OCI-LY3 (cell line): ENCODE measurements around the gene ARHGEF16.

Experiments used
- H2AFZ ChIP-seq: fragments of 200-600, 300-600 bp; shearing (Covaris generic); 2 replicates; pipeline ENCODE4 v1.6.0; 2014; ENCODE audit warnings: antibody characterized with exemption, low read depth, low read length
- H3K27ac ChIP-seq: fragments of 200-600, 300-600 bp; sonication (generic); 2 replicates; pipeline ENCODE4 v1.5.1; 2014; ENCODE audit warnings: mild to moderate bottlenecking, low read length, moderate library complexity, mixed read lengths
- H3K27me3 ChIP-seq: fragments of 200-600, 300-600 bp; sonication (generic); 2 replicates; pipeline ENCODE4 v1.6.1; 2014; ENCODE audit warnings: low read depth, low read length, mixed read lengths
- H3K36me3 ChIP-seq: fragments of 200-600, 300-600 bp; sonication (generic); replicated peaks from 2 replicates; pipeline ENCODE3; 2014; ENCODE audit warnings: low read depth, low read length, mixed read lengths
- H3K4me1 ChIP-seq: fragments of 300-600, 200-600 bp; sonication (generic); 2 replicates; pipeline ENCODE4 v1.6.1; 2014; ENCODE audit warnings: low read length, mixed read lengths
- H3K4me2 ChIP-seq: fragments of 200-600, 300-600 bp; sonication (generic); 2 replicates; pipeline ENCODE4 v1.6.1; 2014; ENCODE audit warnings: low read length, mixed read lengths
- H3K4me3 ChIP-seq: fragments of 300-600, 200-600 bp; sonication (generic); 2 replicates; pipeline ENCODE4 v1.5.1; 2014; ENCODE audit warnings: antibody characterized with exemption, mild to moderate bottlenecking, low read length, moderate library complexity
- H3K79me2 ChIP-seq: fragments of 300-600, 200-600 bp; shearing (Covaris generic); 2 replicates; pipeline ENCODE4 v1.6.1; 2014; ENCODE audit warnings: mild to moderate bottlenecking, low read length, mixed read lengths
- H3K9ac ChIP-seq: fragments of 300-600, 200-600 bp; shearing (Covaris generic); 2 replicates; pipeline ENCODE4 v1.6.0; 2014; ENCODE audit warnings: mild to moderate bottlenecking, low read length, moderate library complexity
- H3K9me3 ChIP-seq: fragments of 200-600, 300-600 bp; shearing (Covaris generic); 2 replicates; pipeline ENCODE4 v1.6.1; 2014; ENCODE audit warnings: low read length, mixed read lengths; ENCODE audit not compliant: insufficient read depth
- H4K20me1 ChIP-seq: fragments of 200-600, 300-600 bp; sonication (generic); 2 replicates; pipeline ENCODE4 v1.6.1; 2016; ENCODE audit warnings: low read length, mixed read lengths; ENCODE audit not compliant: insufficient read depth
- EZH2phosphoT487 ChIP-seq: fragments of 200-600 bp; shearing (Covaris generic); IDR thresholded peaks from 2 replicates; pipeline ENCODE4 v1.6.1; 2018; ENCODE audit warnings: antibody characterized with exemption, mixed run types, low read depth
- TF ChIP-seq, protein P1 (sequence below): fragments of 200-600, 300-600 bp; sonication (generic); IDR thresholded peaks from 2 replicates; pipeline ENCODE4 v1.5.1; 2014; ENCODE audit warnings: antibody characterized with exemption, low read length, low read depth

Gene ARHGEF16

DNA sequence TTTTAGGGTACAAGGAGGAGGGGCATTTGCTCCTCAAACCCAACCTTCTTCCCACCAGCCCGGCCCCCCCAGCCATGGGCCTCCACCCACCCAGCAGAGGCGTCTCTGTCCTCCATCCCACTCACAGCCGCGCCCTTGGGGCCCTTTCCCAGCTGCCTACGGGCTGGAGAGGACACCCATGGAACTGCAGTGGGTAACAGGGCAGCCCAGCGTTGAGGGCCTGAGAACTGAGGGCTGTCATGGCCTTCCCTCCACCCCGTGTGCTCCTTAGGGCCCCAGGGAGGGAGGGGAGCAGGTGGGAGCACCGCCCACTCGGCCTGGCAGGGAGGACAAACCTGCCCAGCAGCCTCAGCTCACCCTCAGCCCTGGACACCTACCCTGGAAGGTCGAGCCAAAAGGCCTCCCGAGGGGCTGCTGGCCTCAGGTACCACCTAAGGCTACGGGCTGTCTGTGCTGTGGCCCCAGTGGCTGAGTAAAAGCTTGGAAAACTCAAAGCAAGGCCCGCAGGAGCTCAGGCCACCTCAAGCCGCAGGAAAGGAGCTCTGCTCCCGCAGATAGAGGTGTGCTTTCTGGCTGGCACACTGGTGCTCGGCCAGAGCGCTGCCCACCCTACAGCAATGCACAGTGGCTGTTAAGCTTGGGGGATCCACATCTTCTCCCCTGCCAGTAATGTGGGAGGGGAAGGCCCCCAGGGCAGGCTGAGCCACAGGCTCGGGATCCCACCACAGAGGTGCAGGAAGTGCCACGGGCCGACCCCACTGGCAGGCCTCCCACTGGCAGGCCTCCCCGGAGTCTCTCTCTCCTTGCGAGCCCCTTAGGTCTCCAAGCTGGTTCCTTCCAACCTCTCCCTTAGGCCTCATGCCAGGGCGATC lies 2.2 kb upstream of the ARHGEF16 start:
- no peaks in the 10 kb centered on the region for H4K20me1 ChIP-seq
- no peak overlapping the region for H3K27ac ChIP-seq
- H3K4me3 ChIP-seq: no peak overlapping the region
- no peak overlapping the region for H3K4me2 ChIP-seq
- no peaks in the 10 kb centered on the region for H3K36me3 ChIP-seq
- H3K27me3 ChIP-seq: no peaks in the 10 kb centered on the region
- H3K9ac ChIP-seq: no peak overlapping the region
- H3K9me3 ChIP-seq: no peaks in the 10 kb centered on the region
- H3K79me2 ChIP-seq: no peaks in the 10 kb centered on the region
- no peak overlapping the region for H2AFZ ChIP-seq
- TF ChIP-seq, protein P1, sequence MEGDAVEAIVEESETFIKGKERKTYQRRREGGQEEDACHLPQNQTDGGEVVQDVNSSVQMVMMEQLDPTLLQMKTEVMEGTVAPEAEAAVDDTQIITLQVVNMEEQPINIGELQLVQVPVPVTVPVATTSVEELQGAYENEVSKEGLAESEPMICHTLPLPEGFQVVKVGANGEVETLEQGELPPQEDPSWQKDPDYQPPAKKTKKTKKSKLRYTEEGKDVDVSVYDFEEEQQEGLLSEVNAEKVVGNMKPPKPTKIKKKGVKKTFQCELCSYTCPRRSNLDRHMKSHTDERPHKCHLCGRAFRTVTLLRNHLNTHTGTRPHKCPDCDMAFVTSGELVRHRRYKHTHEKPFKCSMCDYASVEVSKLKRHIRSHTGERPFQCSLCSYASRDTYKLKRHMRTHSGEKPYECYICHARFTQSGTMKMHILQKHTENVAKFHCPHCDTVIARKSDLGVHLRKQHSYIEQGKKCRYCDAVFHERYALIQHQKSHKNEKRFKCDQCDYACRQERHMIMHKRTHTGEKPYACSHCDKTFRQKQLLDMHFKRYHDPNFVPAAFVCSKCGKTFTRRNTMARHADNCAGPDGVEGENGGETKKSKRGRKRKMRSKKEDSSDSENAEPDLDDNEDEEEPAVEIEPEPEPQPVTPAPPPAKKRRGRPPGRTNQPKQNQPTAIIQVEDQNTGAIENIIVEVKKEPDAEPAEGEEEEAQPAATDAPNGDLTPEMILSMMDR: no peak
- no peak for TF ChIP-seq EZH2phosphoT487
- H3K4me1 ChIP-seq: no peaks in the 10 kb centered on the region

DNA sequence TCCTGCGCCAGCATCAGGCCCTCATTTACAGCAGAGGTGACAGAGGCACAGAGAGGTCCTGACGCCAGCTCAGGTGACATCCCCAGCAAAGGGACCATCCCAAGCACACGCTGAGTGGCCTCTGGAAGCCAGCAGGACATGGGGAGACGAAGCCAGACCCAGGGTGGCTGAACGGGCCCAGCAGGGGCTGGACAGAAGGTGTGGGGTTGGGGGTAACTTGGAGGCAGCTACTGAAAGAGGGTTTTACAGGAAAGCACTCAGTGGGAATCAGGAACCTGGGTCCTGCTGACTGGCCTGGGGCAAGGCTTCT lies 1.6 kb upstream of the ARHGEF16 start:
- no peaks in the 10 kb centered on the region for H3K79me2 ChIP-seq
- no peaks in the 10 kb centered on the region for H3K9me3 ChIP-seq
- H3K4me3 ChIP-seq: no peak overlapping the region
- no peaks in the 10 kb centered on the region for H3K4me1 ChIP-seq
- TF ChIP-seq, protein P1: no peak
- H2AFZ ChIP-seq: no peak overlapping the region
- H3K4me2 ChIP-seq: no peak overlapping the region
- H3K27me3 ChIP-seq: no peaks in the 10 kb centered on the region
- H3K27ac ChIP-seq: no peak overlapping the region
- H4K20me1 ChIP-seq: no peaks in the 10 kb centered on the region
- H3K9ac ChIP-seq: no peak overlapping the region
- H3K36me3 ChIP-seq: no peaks in the 10 kb centered on the region

DNA sequence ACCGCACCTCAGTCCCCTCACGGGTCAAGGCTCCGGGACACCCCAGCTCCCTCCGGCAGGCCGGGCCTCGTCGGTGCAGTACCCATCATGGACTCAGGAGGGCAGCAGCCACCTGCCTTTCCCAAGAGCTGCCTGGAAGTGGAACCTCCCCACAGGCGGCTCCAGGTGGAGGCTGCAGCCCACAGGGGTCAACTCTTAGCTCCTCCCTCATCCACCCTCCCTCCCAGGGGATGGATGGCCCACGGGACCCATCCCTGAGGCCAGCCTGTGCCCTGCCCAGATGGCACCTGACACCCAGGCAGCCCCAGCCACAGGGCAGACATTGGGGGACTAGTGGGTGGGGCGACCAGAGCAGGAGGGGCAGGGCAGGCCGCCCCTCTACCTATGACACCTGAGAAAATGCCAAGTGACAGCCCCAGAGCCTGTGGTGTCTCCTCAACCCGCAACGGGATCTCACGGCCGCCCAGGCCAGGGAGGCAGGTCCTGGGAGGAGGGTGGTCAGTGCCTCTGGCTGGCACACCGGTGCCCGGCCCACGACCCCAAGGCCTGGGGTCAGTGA lies 1.2 kb upstream of the ARHGEF16 start:
- H3K4me2 ChIP-seq: no peak overlapping the region
- TF ChIP-seq EZH2phosphoT487: no peak
- TF ChIP-seq, protein P1: peak; percentile 70

GRCh38 chr1:3454811-3455618 lies 550 bp downstream of the ARHGEF16 start:
- H3K79me2 ChIP-seq: no peaks in the 10 kb centered on the region
- no peaks in the 10 kb centered on the region for H3K36me3 ChIP-seq
- H3K27me3 ChIP-seq: no peaks in the 10 kb centered on the region
- H3K9ac ChIP-seq: no peak overlapping the region
- TF ChIP-seq EZH2phosphoT487: no peak
- TF ChIP-seq, protein P1: no peak
- no peaks in the 10 kb centered on the region for H4K20me1 ChIP-seq
- H3K4me1 ChIP-seq: no peaks in the 10 kb centered on the region
- H3K4me2 ChIP-seq: no peak overlapping the region
- no peak overlapping the region for H3K27ac ChIP-seq
- no peaks in the 10 kb centered on the region for H3K9me3 ChIP-seq
- H3K4me3 ChIP-seq: no peak overlapping the region
- H2AFZ ChIP-seq: no peak overlapping the region

More for the DNA sequence above, 1.2 kb upstream of the ARHGEF16 start:
- no peaks in the 10 kb centered on the region for H3K4me1 ChIP-seq
- H3K27me3 ChIP-seq: no peaks in the 10 kb centered on the region
- no peaks in the 10 kb centered on the region for H4K20me1 ChIP-seq
- H3K9ac ChIP-seq: no peak overlapping the region
- no peak overlapping the region for H3K27ac ChIP-seq
- no peaks in the 10 kb centered on the region for H3K36me3 ChIP-seq
- no peak overlapping the region for H3K4me3 ChIP-seq
- H3K9me3 ChIP-seq: no peaks in the 10 kb centered on the region
- no peaks in the 10 kb centered on the region for H3K79me2 ChIP-seq
- H2AFZ ChIP-seq: no peak overlapping the region
